SW480 (cell line): Measurements from ENCODE around the gene APOH.
A peak's percentile ranks its signal among the peaks of the same experiment; 100 is the strongest.

Experiments
- DNase-seq: peaks from one replicate; pipeline ENCODE4 v3.0.0-alpha.2; 2016; ENCODE audit warnings: low spot score

APOH gene

GRCh38 chr17:66234611-66235010, 5.4 kb upstream of the APOH start:
- DNase-seq = no peak

GRCh38 chr17:66233023-66233753, 4.0 kb upstream of the APOH start:
- no peak for DNase-seq

- no peak for DNase-seq
These were observed 1.8 kb upstream of the APOH start for GRCh38 chr17:66230922-66231591.

- DNase-seq = no peak
These were observed 746 bp upstream of the APOH start for GRCh38 chr17:66229783-66230538.

- DNase-seq = no peak
These were observed 1.8 kb downstream of the APOH start for GRCh38 chr17:66227212-66228045.

- DNase-seq = no peak
These were observed 6.3 kb downstream of the APOH start for GRCh38 chr17:66222798-66223350.

- no peak for DNase-seq
These were observed 7.3 kb downstream of the APOH start for GRCh38 chr17:66221755-66222530.

GRCh38 chr17:66221343-66221742, 7.9 kb downstream of the APOH start:
- DNase-seq = no peak

- no peak for DNase-seq
These were observed 9.0 kb downstream of the APOH start for GRCh38 chr17:66220079-66220835.

- no peak for DNase-seq
These were observed 13.7 kb downstream of the APOH start for GRCh38 chr17:66215529-66215911.

- no peak for DNase-seq
These were observed 14.2 kb downstream of the APOH start for GRCh38 chr17:66214884-66215528.

- no peak for DNase-seq
These were observed 18.0 kb downstream of the APOH start for GRCh38 chr17:66211047-66211810.

GRCh38 chr17:66210208-66210574, 19.0 kb downstream of the APOH start:
- no peak for DNase-seq

- DNase-seq = no peak
These were observed 21.3 kb downstream of the APOH start for GRCh38 chr17:66207936-66208335.

- DNase-seq = no peak
These were observed 25.8 kb downstream of the APOH start for GRCh38 chr17:66203274-66204015.

- DNase-seq = peak; percentile 83
These were observed 28.5 kb downstream of the APOH start for GRCh38 chr17:66200685-66201092.

- no peak for DNase-seq
These were observed 31.0 kb downstream of the APOH start for GRCh38 chr17:66198242-66198641.

- no peak for DNase-seq
These were observed 36.9 kb downstream of the APOH start for GRCh38 chr17:66192378-66192687.
